Smooth muscle cell (in vitro differentiated cells): Measurements from ENCODE around the gene NPM1. TPM values are rescaled to one million over a fixed set of nuclear protein-coding genes. Genes with fewer than 3 reads are reported as not detected.
"Not testable (repeated sequence)": the region's sequence is repeated elsewhere in the genome, so short reads cannot be mapped to it uniquely, and the experiment has no call there.

ENCODE experiments used
- DNase-seq: peaks from one replicate; lab custom pipeline; 2025; ENCODE audit not compliant: unreplicated experiment; lab: John Stamatoyannopoulos, UW
- H2AFZ ChIP-seq: fragments of 200-600 bp; sonication (generic); 2 replicates; pipeline ENCODE4 v1.6.0; 2016; ENCODE audit warnings: antibody characterized with exemption, low read depth, mild to moderate bottlenecking
- H3F3A ChIP-seq: fragments of 200-600 bp; sonication (generic); 2 replicates; pipeline ENCODE4 v1.6.0; 2017; ENCODE audit warnings: antibody characterized with exemption, low read depth
- H3K27ac ChIP-seq: fragments of 200-600 bp; sonication (generic); 2 replicates; pipeline ENCODE4 v1.5.1; 2016; ENCODE audit warnings: low read depth, mild to moderate bottlenecking
- H3K27me3 ChIP-seq: fragments of 200-600 bp; sonication (generic); 2 replicates; pipeline ENCODE4 v1.6.1; 2016; ENCODE audit warnings: low read depth, mild to moderate bottlenecking
- H3K36me3 ChIP-seq: fragments of 200-600 bp; sonication (generic); 2 replicates; pipeline ENCODE4 v1.5.1; 2016; ENCODE audit warnings: low read depth
- H3K4me1 ChIP-seq: fragments of 200-600 bp; sonication (generic); 2 replicates; pipeline ENCODE4 v1.5.1; 2016; ENCODE audit warnings: low read depth
- H3K4me2 ChIP-seq: fragments of 200-600 bp; sonication (generic); 2 replicates; pipeline ENCODE4 v1.6.0; 2016; ENCODE audit warnings: mild to moderate bottlenecking
- H3K4me3 ChIP-seq: fragments of 200-600 bp; sonication (generic); 2 replicates; pipeline ENCODE4 v1.5.1; 2016; ENCODE audit warnings: mild to moderate bottlenecking
- H3K79me2 ChIP-seq: fragments of 200-600 bp; sonication (generic); 2 replicates; pipeline ENCODE4 v1.6.0; 2016; ENCODE audit warnings: low read depth, mild to moderate bottlenecking
- H3K9ac ChIP-seq: fragments of 200-600 bp; sonication (generic); 2 replicates; pipeline ENCODE4 v1.6.0; 2016; ENCODE audit warnings: low read depth
- H3K9me3 ChIP-seq: fragments of 200-600 bp; sonication (generic); replicated peaks from 2 replicates; pipeline ENCODE4 v1.5.1; 2016; ENCODE audit warnings: low read depth
- H4K20me1 ChIP-seq: fragments of 200-600 bp; sonication (generic); 2 replicates; pipeline ENCODE4 v1.6.0; 2016; ENCODE audit warnings: low read depth
- CTCF ChIP-seq: fragments of 200-600 bp; sonication (generic); IDR thresholded peaks from 2 replicates; pipeline ENCODE4 v1.5.1; 2017; ENCODE audit warnings: borderline replicate concordance, mild to moderate bottlenecking, antibody characterized with exemption; ENCODE audit not compliant: insufficient read depth, poor library complexity, severe bottlenecking
- WGBS: methylation state at CpG from one replicate; pipeline ENCODE4 v1.1.7; 2016; ENCODE audit warnings: low lambda C conversion rate; 5-methylcytosine and 5-hydroxymethylcytosine counted together
- polyA plus RNA-seq: library from polyadenylated mRNA; unstranded; fragments of >200 nt; fragmentation: Nextera tagmentation; extraction: Ambion mirVana; gene quantifications from 2 replicates; pipeline ENCODE4 v1.2.1, GENCODE V29; 2016
- total RNA-seq: library from RNA; depleted of rRNA; stranded (reverse); fragments of >200 nt; gene quantifications from 2 replicates; pipeline ENCODE4 v1.2.3, GENCODE V29; 2014

The NPM1 gene
- total and polyA plus RNA-seq, 2 experiments from 2014 or later = 330 to 2,459 TPM

GRCh38 chr5:171395042-171395441 lies 7.4 kb downstream of the NPM1 start:
- H3K36me3 ChIP-seq = peaks cover 36% of the 10 kb centered on the region
- no peak for DNase-seq
- peaks cover 30% of the 10 kb centered on the region for H3F3A ChIP-seq
- H3K9ac ChIP-seq = no peak overlapping the region
- no peaks in the 10 kb centered on the region for H3K9me3 ChIP-seq
- no peak overlapping the region for H3K4me3 ChIP-seq
- peaks cover 22% of the 10 kb centered on the region for H3K4me1 ChIP-seq
- no peak overlapping the region for H3K4me2 ChIP-seq
- H3K79me2 ChIP-seq = peaks cover 100% of the 10 kb centered on the region
- H3K27me3 ChIP-seq = no peaks in the 10 kb centered on the region
- TF ChIP-seq CTCF = no peak
- no peak overlapping the region for H3K27ac ChIP-seq
- H4K20me1 ChIP-seq = peaks cover 100% of the 10 kb centered on the region
- H2AFZ ChIP-seq = no peak overlapping the region
- 96% methylated on average over 7 of the region's 7 CpGs for WGBS

GRCh38 chr5:171396583-171396982 lies 8.9 kb downstream of the NPM1 start:
- H3K79me2 ChIP-seq = peaks cover 100% of the 10 kb centered on the region
- H3K4me2 ChIP-seq = not testable (repeated sequence)
- peaks cover 51% of the 10 kb centered on the region for H3K36me3 ChIP-seq

GRCh38 chr5:171397190-171397589 lies 9.5 kb downstream of the NPM1 start:
- H4K20me1 ChIP-seq = peaks cover 97% of the 10 kb centered on the region
- no peak for TF ChIP-seq CTCF
- 92% methylated on average over 2 of the region's 2 CpGs for whole genome bisulfite sequencing
- H3K27ac ChIP-seq = peak overlapping the region; percentile 5
- H2AFZ ChIP-seq = no peak overlapping the region
- no peak overlapping the region for H3K4me2 ChIP-seq
- peaks cover 53% of the 10 kb centered on the region for H3K36me3 ChIP-seq
- H3K4me3 ChIP-seq = no peak overlapping the region
- no peak for DNase-seq
- H3K27me3 ChIP-seq = no peaks in the 10 kb centered on the region
- H3K9me3 ChIP-seq = no peaks in the 10 kb centered on the region
- peaks cover 4% of the 10 kb centered on the region for H3K4me1 ChIP-seq
- H3F3A ChIP-seq = peaks cover 32% of the 10 kb centered on the region
- peaks cover 97% of the 10 kb centered on the region for H3K79me2 ChIP-seq
- H3K9ac ChIP-seq = no peak overlapping the region

More at GRCh38 chr5:171396583-171396982, 8.9 kb downstream of the NPM1 start:
- not testable (repeated sequence) for H3K9me3 ChIP-seq, H3K9ac ChIP-seq, H3K27ac ChIP-seq, DNase-seq, H3K4me1 ChIP-seq, H2AFZ ChIP-seq, H3K27me3 ChIP-seq, H3K4me3 ChIP-seq
- Histone ChIP-seq H3F3A (peaks cover 32% of the 10 kb centered on the region), H4K20me1 (peaks cover 100% of the 10 kb centered on the region)
- WGBS = 91% methylated on average over 11 of the region's 11 CpGs

- Histone ChIP-seq H3K4me3 (no peak overlapping the region), H3K27me3 (no peaks in the 10 kb centered on the region), H3F3A (peaks cover 32% of the 10 kb centered on the region), H3K9ac (no peak overlapping the region), H4K20me1 (peaks cover 94% of the 10 kb centered on the region), H3K27ac (peak overlapping the region; percentile 5), H3K79me2 (peaks cover 93% of the 10 kb centered on the region), H3K4me2 (no peak overlapping the region), H3K4me1 (peaks cover 4% of the 10 kb centered on the region), H2AFZ (no peak overlapping the region), H3K36me3 (peaks cover 53% of the 10 kb centered on the region), H3K9me3 (no peaks in the 10 kb centered on the region)
- no peak for TF ChIP-seq CTCF
- 97% methylated on average over 4 of the region's 4 CpGs for WGBS
- no peak for DNase-seq
These were observed 9.9 kb downstream of the NPM1 start for GRCh38 chr5:171397599-171397998.

- H3K9me3 ChIP-seq, H3K4me3 ChIP-seq, DNase-seq, H3K27me3 ChIP-seq, H3K9ac ChIP-seq, H3K4me2 ChIP-seq, H3K27ac ChIP-seq, H2AFZ ChIP-seq, H3K4me1 ChIP-seq: not testable (repeated sequence)
- Histone ChIP-seq H3K36me3 (peaks cover 42% of the 10 kb centered on the region), H3F3A (peaks cover 32% of the 10 kb centered on the region), H4K20me1 (peaks cover 85% of the 10 kb centered on the region), H3K79me2 (peaks cover 83% of the 10 kb centered on the region)
- 96% methylated on average over 9 of the region's 9 CpGs for WGBS
These were observed 11.0 kb downstream of the NPM1 start for GRCh38 chr5:171398660-171399059.
